Astrocyte of the spinal cord (primary cell): ENCODE results near the gene ATR.

Source experiments
- DNase-seq: peaks from one replicate; pipeline ENCODE4 v3.0.0; 2011; ENCODE audit warnings: low read depth, low spot score
- H3K4me3 ChIP-seq: 2 replicates; pipeline ENCODE4 v1.5.1; 2011; ENCODE audit warnings: low read depth, mild to moderate bottlenecking, low read length, moderate library complexity
- in situ Hi-C: cut with HindIII; loops from 2 replicates; pipeline ENCODE4 v1.10.0; 2017; ENCODE audit warnings: low sequenced_read_pairs
- TF ChIP-seq, protein P1 (sequence below): IDR thresholded peaks from 2 replicates; pipeline ENCODE4 v1.5.1; 2012; ENCODE audit warnings: low read depth, mild to moderate bottlenecking, low read length, inconsistent platforms

ATR gene

DNA sequence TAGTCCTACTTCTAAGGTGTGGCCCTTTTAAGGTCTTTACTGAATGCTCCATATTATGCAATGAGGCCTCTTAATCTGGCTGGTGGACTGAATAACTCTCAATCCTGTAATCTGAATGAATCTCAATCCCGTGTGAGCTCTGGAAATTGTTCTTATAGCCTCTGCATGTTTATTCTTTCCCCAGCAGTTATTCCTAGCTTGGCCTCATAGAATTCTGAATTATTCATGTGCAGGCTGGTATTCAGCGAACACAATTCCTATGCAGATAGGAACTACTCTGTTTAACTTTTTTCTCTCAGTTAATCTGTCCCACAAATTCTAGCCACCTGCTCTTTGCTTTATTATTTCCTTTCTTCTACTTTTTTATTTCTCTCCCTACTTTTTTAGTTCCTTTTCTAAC, 86.3 kb downstream of the ATR start:
- H3K4me3 ChIP-seq, result no peak overlapping the region
- TF ChIP-seq, protein P1, sequence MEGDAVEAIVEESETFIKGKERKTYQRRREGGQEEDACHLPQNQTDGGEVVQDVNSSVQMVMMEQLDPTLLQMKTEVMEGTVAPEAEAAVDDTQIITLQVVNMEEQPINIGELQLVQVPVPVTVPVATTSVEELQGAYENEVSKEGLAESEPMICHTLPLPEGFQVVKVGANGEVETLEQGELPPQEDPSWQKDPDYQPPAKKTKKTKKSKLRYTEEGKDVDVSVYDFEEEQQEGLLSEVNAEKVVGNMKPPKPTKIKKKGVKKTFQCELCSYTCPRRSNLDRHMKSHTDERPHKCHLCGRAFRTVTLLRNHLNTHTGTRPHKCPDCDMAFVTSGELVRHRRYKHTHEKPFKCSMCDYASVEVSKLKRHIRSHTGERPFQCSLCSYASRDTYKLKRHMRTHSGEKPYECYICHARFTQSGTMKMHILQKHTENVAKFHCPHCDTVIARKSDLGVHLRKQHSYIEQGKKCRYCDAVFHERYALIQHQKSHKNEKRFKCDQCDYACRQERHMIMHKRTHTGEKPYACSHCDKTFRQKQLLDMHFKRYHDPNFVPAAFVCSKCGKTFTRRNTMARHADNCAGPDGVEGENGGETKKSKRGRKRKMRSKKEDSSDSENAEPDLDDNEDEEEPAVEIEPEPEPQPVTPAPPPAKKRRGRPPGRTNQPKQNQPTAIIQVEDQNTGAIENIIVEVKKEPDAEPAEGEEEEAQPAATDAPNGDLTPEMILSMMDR, result no peak
- in situ Hi-C loops, result no loop called here
- no peak for DNase-seq

DNA sequence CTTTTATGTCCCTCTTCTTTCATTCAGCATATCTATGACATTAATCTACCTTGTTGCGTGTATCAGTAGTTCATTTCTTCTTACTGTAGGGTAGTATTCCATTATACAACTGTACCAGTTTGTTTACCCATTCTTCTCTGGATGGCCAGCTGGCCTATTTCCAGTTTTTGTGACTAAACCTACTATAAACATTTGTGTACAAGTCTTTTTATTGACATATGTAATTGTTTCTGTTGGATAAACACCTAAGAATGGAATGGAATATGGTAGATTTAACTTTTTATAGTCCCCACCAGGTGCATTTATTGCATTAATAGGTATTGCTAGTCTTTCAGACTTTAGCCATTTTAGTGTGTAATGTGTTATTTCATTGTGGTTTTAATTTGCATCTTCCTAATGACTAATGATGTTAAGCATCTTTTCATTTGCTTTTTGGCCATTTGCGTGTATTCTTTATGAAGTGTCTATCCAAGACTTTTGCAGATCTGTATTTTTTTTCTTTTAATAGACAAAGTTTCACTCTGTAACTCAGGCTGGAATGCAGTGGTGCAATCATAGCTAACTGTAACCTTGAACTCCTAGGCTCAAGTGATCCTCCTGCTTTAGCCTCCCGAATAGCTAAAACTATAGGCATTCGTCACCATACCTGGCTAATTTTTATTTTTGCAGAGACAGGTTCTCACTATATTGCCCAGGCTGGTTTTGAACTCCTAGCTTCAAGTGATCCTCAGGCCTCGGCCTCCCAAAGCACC, 88.8 kb downstream of the ATR start:
- no peak overlapping the region for H3K4me3 ChIP-seq
- in situ Hi-C loops, result no loop called here
- no peak for DNase-seq
- TF ChIP-seq, protein P1, result no peak

DNA sequence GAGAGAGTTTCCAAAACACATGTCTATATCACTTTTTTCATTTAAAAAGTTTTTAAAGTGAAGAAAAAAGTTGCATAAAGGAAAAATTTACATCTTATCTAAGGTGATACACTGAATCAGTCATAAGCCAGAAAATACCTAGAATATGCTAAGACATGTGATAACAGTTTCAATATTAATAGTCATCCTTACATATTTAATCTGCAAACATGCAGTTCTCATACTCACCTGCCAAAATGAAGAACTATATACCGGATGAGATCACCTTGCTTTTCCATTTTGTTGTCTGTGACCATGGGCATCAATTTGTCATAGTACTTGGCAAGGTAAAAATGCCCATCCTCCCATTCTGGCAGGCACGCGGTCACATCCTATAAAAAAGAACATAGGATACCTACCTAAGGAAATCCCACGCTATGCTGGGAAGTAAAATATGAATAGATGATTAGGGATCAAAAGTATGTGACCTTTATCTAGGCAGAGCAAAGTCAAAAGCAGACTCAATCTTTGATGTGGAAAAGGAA, 93.6 kb downstream of the ATR start:
- TF ChIP-seq, protein P1, result no peak
- H3K4me3 ChIP-seq, result no peak overlapping the region
- no peak for DNase-seq
- in situ Hi-C loops, result no loop called here

DNA sequence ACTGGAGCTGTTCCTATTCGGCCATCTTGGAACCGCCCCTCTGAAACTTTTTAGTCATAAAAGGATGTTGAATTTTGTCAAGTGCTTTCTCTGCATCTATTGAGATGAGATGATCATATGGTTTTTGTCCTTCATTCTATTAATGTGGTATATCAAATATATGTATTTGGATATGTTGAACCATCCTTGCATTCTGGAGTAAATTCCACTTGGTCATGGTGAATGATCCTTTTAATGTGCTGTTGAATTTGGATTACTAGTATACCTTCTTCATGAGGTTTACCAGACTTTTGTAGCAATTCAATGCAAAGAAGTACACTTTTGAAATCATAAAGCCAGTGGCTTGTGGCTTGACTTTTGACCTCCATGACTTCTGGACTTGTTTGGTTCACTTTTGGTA, 97.3 kb downstream of the ATR start:
- in situ Hi-C loops, result no loop called here
- no peak overlapping the region for H3K4me3 ChIP-seq
- DNase-seq, result no peak
- TF ChIP-seq, protein P1, result no peak

DNA sequence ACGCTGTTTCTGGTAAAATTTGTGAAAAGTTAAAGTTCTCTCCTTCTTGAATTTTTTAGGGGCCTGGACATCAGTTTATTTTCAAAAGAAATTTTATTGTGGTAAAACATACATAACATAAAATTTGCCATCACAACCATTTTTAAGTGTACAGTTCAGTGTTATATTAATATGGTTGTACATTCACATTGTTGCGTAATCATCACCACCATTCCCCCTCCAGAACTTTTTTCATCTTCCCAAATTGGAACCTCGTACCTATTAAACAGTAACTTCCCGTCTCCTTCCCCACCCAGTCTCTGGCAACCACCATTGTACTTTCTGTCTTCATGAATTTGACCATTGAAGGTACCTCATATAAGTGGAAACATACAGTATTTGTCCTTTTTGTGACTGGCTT, 107.7 kb downstream of the ATR start:
- in situ Hi-C loops, result no loop called here
- no peak overlapping the region for H3K4me3 ChIP-seq
- TF ChIP-seq, protein P1, result no peak
- no peak for DNase-seq

DNA sequence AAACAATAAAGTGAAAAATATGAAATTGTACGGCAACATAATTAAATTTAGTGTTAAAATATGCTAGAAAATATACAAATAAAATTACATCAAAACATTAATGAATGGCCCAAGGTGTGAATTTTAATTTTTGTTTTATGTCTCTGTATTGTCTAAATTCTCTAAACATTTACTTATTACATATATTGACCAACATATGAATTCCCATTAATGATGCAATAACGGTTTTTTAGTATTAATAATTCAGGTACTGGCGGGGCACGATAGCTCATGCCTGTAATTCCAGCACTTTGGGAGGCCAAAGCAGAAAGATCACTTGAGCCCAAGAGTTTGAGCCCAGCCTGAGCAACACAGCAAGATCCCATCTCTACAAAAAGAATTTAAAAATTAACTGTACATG, 110.1 kb downstream of the ATR start:
- TF ChIP-seq, protein P1, result no peak
- no peak overlapping the region for H3K4me3 ChIP-seq
- no peak for DNase-seq
- in situ Hi-C loops, result no loop called here
